GM23338 (cell line): ENCODE data around the gene THSD4. TPM values are rescaled to one million over a fixed set of nuclear protein-coding genes. Genes with fewer than 3 reads are reported as not detected.

Source experiments
- ATAC-seq: fragments of 200-7000 bp; cut with Tn5 transposase; 3 replicates; pipeline ENCODE4 v1.9.1; 2020
- DNase-seq: peaks from one replicate; pipeline ENCODE4 v3.0.0-alpha.2; 2015; ENCODE audit warnings: low spot score
- H2AFZ ChIP-seq: fragments of 200-600 bp; sonication (generic); 2 replicates; pipeline ENCODE4 v1.8.0; 2016; ENCODE audit warnings: antibody characterized with exemption, mild to moderate bottlenecking, moderate library complexity
- H3F3A ChIP-seq: fragments of 200-600 bp; sonication (generic); replicated peaks from 2 replicates; pipeline ENCODE4 v1.8.0; 2017; ENCODE audit warnings: antibody characterized with exemption, mixed run types, low read depth
- H3K27ac ChIP-seq: fragments of 200-600 bp; sonication (generic); 2 replicates; pipeline ENCODE4 v1.6.1; 2016; ENCODE audit warnings: low read depth
- H3K27me3 ChIP-seq: fragments of 200-600 bp; sonication (generic); 2 replicates; pipeline ENCODE4 v1.8.0; 2016; ENCODE audit warnings: mild to moderate bottlenecking, mixed run types, moderate library complexity; ENCODE audit not compliant: insufficient read depth
- H3K36me3 ChIP-seq: fragments of 200-600 bp; sonication (generic); 2 replicates; pipeline ENCODE4 v1.8.0; 2016; ENCODE audit warnings: mild to moderate bottlenecking; ENCODE audit not compliant: insufficient read depth
- H3K4me1 ChIP-seq: fragments of 200-600 bp; sonication (generic); 2 replicates; pipeline ENCODE4 v1.8.0; 2016; ENCODE audit warnings: mild to moderate bottlenecking, moderate library complexity; ENCODE audit not compliant: insufficient read depth
- H3K4me2 ChIP-seq: fragments of 200-600 bp; sonication (generic); 2 replicates; pipeline ENCODE4 v1.7.1; 2017; ENCODE audit warnings: mixed run types
- H3K4me3 ChIP-seq: fragments of 200-600 bp; sonication (generic); 2 replicates; pipeline ENCODE4 v1.6.1; 2016; ENCODE audit warnings: mixed run types
- H3K79me2 ChIP-seq: fragments of 200-600 bp; sonication (generic); replicated peaks from 2 replicates; pipeline ENCODE4 v1.8.0; 2017; ENCODE audit warnings: mild to moderate bottlenecking; ENCODE audit not compliant: insufficient read depth
- H3K9me2 ChIP-seq: fragments of 200-600 bp; sonication (generic); 2 replicates; pipeline ENCODE4 v1.8.0; 2017; ENCODE audit not compliant: insufficient read depth
- H4K20me1 ChIP-seq: fragments of 200-600 bp; sonication (generic); replicated peaks from 2 replicates; pipeline ENCODE4 v1.8.0; 2017; ENCODE audit warnings: mild to moderate bottlenecking; ENCODE audit not compliant: insufficient read depth
- H3K27ac Mint-ChIP-seq: 2 replicates; pipeline ENCODE4 v1.8.0; 2020; ENCODE audit warnings: inconsistent platforms, mild to moderate bottlenecking, moderate library complexity, mixed read lengths
- H3K27me3 Mint-ChIP-seq: 3 replicates; pipeline ENCODE4 v1.8.0; 2022; ENCODE audit warnings: low read depth, mild to moderate bottlenecking, moderate library complexity, mixed read lengths, inconsistent platforms; ENCODE audit not compliant: insufficient read depth, poor library complexity
- H3K36me3 Mint-ChIP-seq: 3 replicates; pipeline ENCODE4 v1.8.0; 2021; ENCODE audit warnings: low read depth, mild to moderate bottlenecking, inconsistent platforms, moderate library complexity, mixed read lengths
- H3K4me1 Mint-ChIP-seq: 3 replicates; pipeline ENCODE4 v1.8.0; 2020; ENCODE audit warnings: mild to moderate bottlenecking, inconsistent platforms, mixed read lengths
- H3K4me3 Mint-ChIP-seq: 3 replicates; pipeline ENCODE4 v1.8.0; 2021; ENCODE audit warnings: moderate library complexity, mild to moderate bottlenecking, inconsistent platforms, mixed read lengths
- H3K9me3 Mint-ChIP-seq: 3 replicates; pipeline ENCODE4 v1.8.0; 2020; ENCODE audit warnings: moderate library complexity, mild to moderate bottlenecking, inconsistent platforms, mixed read lengths
- CREB1 ChIP-seq: fragments of 250-450 bp; sonication (Bioruptor Pico); IDR thresholded peaks from 2 replicates; pipeline ENCODE4 v1.5.0; 2020; ENCODE audit warnings: low read depth, mild to moderate bottlenecking, moderate library complexity
- ETS1 ChIP-seq: IDR thresholded peaks from 2 replicates; pipeline ENCODE4 v1.6.1; 2016; ENCODE audit warnings: antibody characterized with exemption
- EZH2 ChIP-seq: fragments of 200-600 bp; sonication (generic); IDR thresholded peaks from one replicate; pipeline ENCODE4 v1.8.0; 2017; ENCODE audit warnings: antibody characterized with exemption, mild to moderate bottlenecking, low read depth; ENCODE audit not compliant: unreplicated experiment
- EZH2phosphoT487 ChIP-seq: fragments of 200-600 bp; sonication (generic); IDR thresholded peaks from one replicate; pipeline ENCODE4 v1.8.1; 2018; ENCODE audit warnings: antibody characterized with exemption; ENCODE audit not compliant: unreplicated experiment
- JUNB ChIP-seq: IDR thresholded peaks from one replicate; pipeline ENCODE4 v1.6.1; 2016; ENCODE audit warnings: antibody characterized with exemption; ENCODE audit not compliant: unreplicated experiment
- NANOG ChIP-seq: IDR thresholded peaks from 2 replicates; pipeline ENCODE4 v1.6.1; 2016; ENCODE audit warnings: antibody characterized with exemption, borderline replicate concordance
- POLR2AphosphoS5 ChIP-seq: IDR thresholded peaks from 2 replicates; pipeline ENCODE4 v1.6.1; 2016; ENCODE audit warnings: antibody characterized with exemption, low read depth
- REST ChIP-seq: IDR thresholded peaks from one replicate; pipeline ENCODE4 v1.6.1; 2018; ENCODE audit warnings: antibody characterized with exemption; ENCODE audit not compliant: unreplicated experiment
- STAT1 ChIP-seq: IDR thresholded peaks from one replicate; pipeline ENCODE4 v1.6.1; 2016; ENCODE audit warnings: antibody characterized with exemption; ENCODE audit not compliant: unreplicated experiment
- ZNF114 ChIP-seq: fragments of 250-450 bp; sonication (Bioruptor Pico); IDR thresholded peaks from 2 replicates; pipeline ENCODE4 v1.5.0; 2020; ENCODE audit warnings: mild to moderate bottlenecking, moderate library complexity
- ZNF331 ChIP-seq: fragments of 250-450 bp; sonication (Bioruptor Pico); IDR thresholded peaks from 2 replicates; pipeline ENCODE4 v1.5.0; 2020; ENCODE audit warnings: low read depth, mild to moderate bottlenecking, moderate library complexity
- polyA plus RNA-seq: library from polyadenylated mRNA; unstranded; fragments of >200 nt; fragmentation: Nextera tagmentation; extraction: Ambion mirVana; gene quantifications from 2 replicates; pipeline ENCODE4 v1.2.1, GENCODE V29; 2016
- total RNA-seq: library from RNA; depleted of rRNA; stranded (reverse); fragments of >200 nt; shearing (Covaris generic); gene quantifications from 2 replicates; pipeline ENCODE4 v1.2.3, GENCODE V29; 2014
- TF ChIP-seq, protein P1 (sequence below): fragments of 250-450 bp; sonication (Bioruptor Pico); IDR thresholded peaks from 2 replicates; pipeline ENCODE4 v1.5.0; 2020; ENCODE audit warnings: mild to moderate bottlenecking, moderate library complexity
- TF ChIP-seq, protein P2 (sequence below), 2 experiments: fragments of 200-600 bp in 1 of 2; sonication (generic) in 1 of 2; conservative IDR thresholded peaks; 2 replicates each; pipeline versions ENCODE4 v1.5.1 to v1.6.1; 2016 to 2017; ENCODE audit warnings: antibody characterized with exemption in 2 of 2, low read depth in 2 of 2, mild to moderate bottlenecking in 2 of 2, moderate library complexity in 1 of 2

THSD4 gene
- total and polyA plus RNA-seq, 2 experiments from 2014 or later = 2.0 to 7.4 TPM

- no peak overlapping the region for H3K4me3 Mint-ChIP-seq
- no peaks in the 10 kb centered on the region for H3K4me1 ChIP-seq
- ATAC-seq (no peak), DNase-seq (no peak)
- H3K9me3 Mint-ChIP-seq = no peaks in the 10 kb centered on the region; the same call in 2 of the 3 replicates
- TF ChIP-seq CREB1 (CRISPR knock-in tag) (no peak), ETS1 (no peak), JUNB (no peak), POLR2AphosphoS5 (no peak), EZH2 (no peak), REST (no peak), NANOG (no peak), STAT1 (no peak), EZH2phosphoT487 (no peak), ZNF331 (CRISPR knock-in tag) (no peak), ZNF114 (CRISPR knock-in tag) (no peak)
- TF ChIP-seq, protein P1, sequence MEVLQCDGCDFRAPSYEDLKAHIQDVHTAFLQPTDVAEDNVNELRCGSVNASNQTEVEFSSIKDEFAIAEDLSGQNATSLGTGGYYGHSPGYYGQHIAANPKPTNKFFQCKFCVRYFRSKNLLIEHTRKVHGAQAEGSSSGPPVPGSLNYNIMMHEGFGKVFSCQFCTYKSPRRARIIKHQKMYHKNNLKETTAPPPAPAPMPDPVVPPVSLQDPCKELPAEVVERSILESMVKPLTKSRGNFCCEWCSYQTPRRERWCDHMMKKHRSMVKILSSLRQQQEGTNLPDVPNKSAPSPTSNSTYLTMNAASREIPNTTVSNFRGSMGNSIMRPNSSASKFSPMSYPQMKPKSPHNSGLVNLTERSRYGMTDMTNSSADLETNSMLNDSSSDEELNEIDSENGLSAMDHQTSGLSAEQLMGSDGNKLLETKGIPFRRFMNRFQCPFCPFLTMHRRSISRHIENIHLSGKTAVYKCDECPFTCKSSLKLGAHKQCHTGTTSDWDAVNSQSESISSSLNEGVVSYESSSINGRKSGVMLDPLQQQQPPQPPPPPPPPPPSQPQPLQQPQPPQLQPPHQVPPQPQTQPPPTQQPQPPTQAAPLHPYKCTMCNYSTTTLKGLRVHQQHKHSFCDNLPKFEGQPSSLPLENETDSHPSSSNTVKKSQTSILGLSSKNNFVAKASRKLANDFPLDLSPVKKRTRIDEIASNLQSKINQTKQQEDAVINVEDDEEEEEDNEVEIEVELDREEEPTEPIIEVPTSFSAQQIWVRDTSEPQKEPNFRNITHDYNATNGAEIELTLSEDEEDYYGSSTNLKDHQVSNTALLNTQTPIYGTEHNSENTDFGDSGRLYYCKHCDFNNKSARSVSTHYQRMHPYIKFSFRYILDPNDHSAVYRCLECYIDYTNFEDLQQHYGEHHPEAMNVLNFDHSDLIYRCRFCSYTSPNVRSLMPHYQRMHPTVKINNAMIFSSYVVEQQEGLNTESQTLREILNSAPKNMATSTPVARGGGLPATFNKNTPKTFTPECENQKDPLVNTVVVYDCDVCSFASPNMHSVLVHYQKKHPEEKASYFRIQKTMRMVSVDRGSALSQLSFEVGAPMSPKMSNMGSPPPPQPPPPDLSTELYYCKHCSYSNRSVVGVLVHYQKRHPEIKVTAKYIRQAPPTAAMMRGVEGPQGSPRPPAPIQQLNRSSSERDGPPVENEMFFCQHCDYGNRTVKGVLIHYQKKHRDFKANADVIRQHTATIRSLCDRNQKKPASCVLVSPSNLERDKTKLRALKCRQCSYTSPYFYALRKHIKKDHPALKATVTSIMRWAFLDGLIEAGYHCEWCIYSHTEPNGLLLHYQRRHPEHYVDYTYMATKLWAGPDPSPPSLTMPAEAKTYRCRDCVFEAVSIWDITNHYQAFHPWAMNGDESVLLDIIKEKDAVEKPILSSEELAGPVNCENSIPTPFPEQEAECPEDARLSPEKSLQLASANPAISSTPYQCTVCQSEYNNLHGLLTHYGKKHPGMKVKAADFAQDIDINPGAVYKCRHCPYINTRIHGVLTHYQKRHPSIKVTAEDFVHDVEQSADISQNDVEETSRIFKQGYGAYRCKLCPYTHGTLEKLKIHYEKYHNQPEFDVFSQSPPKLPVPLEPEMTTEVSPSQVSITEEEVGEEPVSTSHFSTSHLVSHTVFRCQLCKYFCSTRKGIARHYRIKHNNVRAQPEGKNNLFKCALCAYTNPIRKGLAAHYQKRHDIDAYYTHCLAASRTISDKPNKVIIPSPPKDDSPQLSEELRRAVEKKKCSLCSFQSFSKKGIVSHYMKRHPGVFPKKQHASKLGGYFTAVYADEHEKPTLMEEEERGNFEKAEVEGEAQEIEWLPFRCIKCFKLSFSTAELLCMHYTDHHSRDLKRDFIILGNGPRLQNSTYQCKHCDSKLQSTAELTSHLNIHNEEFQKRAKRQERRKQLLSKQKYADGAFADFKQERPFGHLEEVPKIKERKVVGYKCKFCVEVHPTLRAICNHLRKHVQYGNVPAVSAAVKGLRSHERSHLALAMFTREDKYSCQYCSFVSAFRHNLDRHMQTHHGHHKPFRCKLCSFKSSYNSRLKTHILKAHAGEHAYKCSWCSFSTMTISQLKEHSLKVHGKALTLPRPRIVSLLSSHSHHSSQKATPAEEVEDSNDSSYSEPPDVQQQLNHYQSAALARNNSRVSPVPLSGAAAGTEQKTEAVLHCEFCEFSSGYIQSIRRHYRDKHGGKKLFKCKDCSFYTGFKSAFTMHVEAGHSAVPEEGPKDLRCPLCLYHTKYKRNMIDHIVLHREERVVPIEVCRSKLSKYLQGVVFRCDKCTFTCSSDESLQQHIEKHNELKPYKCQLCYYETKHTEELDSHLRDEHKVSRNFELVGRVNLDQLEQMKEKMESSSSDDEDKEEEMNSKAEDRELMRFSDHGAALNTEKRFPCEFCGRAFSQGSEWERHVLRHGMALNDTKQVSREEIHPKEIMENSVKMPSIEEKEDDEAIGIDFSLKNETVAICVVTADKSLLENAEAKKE = no peak
- TF ChIP-seq, protein P2, sequence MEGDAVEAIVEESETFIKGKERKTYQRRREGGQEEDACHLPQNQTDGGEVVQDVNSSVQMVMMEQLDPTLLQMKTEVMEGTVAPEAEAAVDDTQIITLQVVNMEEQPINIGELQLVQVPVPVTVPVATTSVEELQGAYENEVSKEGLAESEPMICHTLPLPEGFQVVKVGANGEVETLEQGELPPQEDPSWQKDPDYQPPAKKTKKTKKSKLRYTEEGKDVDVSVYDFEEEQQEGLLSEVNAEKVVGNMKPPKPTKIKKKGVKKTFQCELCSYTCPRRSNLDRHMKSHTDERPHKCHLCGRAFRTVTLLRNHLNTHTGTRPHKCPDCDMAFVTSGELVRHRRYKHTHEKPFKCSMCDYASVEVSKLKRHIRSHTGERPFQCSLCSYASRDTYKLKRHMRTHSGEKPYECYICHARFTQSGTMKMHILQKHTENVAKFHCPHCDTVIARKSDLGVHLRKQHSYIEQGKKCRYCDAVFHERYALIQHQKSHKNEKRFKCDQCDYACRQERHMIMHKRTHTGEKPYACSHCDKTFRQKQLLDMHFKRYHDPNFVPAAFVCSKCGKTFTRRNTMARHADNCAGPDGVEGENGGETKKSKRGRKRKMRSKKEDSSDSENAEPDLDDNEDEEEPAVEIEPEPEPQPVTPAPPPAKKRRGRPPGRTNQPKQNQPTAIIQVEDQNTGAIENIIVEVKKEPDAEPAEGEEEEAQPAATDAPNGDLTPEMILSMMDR (conservative IDR thresholded peaks at IDR 0.05; ENCODE audit: low read depth in 2 of 2) = no peak
- no peaks in the 10 kb centered on the region for H3K79me2 ChIP-seq
- no peak overlapping the region for H3K27ac Mint-ChIP-seq
- no peak overlapping the region for H3K4me3 ChIP-seq
- no peaks in the 10 kb centered on the region for H3K36me3 ChIP-seq
- no peak overlapping the region for H3K27ac ChIP-seq
- H4K20me1 ChIP-seq = no peaks in the 10 kb centered on the region
- no peaks in the 10 kb centered on the region; the same call in 2 of the 3 replicates for H3K4me1 Mint-ChIP-seq
- H3K36me3 Mint-ChIP-seq = no peaks in the 10 kb centered on the region
- no peaks in the 10 kb centered on the region for H3F3A ChIP-seq
- H3K27me3 ChIP-seq = no peaks in the 10 kb centered on the region
- H3K27me3 Mint-ChIP-seq = peaks cover 4% of the 10 kb centered on the region
- H3K9me2 ChIP-seq = no peaks in the 10 kb centered on the region
- H2AFZ ChIP-seq = no peak overlapping the region
- H3K4me2 ChIP-seq = no peak overlapping the region
Measured at GRCh38 chr15:71249986-71250385, 134.7 kb downstream of the THSD4 start.
